ENCODE measurements around the gene FHOD3.

DNA sequence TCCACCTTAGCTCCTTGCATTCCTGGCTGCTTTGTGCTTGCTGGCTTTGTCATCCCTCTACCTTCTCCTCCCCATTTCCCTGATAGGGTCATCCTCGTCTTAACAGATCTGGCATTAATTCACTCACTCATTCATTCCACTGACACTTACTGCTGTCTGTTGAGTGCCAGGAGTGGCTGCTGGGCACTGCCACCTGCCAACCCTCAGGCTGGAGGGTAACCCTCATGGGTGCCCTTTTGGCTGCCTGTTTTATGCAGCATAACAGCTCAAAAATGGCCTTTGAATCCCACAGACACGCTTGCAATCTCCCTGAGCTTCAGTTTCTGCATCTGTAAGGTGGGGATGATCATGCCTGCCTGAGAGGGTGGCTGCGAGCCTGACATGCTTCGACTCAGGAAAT lies 25.2 kb downstream of the FHOD3 start:
- no peak for TF ChIP-seq CTCF (IDR thresholded peaks at IDR 0.05)
- TF ChIP-seq, protein P1, sequence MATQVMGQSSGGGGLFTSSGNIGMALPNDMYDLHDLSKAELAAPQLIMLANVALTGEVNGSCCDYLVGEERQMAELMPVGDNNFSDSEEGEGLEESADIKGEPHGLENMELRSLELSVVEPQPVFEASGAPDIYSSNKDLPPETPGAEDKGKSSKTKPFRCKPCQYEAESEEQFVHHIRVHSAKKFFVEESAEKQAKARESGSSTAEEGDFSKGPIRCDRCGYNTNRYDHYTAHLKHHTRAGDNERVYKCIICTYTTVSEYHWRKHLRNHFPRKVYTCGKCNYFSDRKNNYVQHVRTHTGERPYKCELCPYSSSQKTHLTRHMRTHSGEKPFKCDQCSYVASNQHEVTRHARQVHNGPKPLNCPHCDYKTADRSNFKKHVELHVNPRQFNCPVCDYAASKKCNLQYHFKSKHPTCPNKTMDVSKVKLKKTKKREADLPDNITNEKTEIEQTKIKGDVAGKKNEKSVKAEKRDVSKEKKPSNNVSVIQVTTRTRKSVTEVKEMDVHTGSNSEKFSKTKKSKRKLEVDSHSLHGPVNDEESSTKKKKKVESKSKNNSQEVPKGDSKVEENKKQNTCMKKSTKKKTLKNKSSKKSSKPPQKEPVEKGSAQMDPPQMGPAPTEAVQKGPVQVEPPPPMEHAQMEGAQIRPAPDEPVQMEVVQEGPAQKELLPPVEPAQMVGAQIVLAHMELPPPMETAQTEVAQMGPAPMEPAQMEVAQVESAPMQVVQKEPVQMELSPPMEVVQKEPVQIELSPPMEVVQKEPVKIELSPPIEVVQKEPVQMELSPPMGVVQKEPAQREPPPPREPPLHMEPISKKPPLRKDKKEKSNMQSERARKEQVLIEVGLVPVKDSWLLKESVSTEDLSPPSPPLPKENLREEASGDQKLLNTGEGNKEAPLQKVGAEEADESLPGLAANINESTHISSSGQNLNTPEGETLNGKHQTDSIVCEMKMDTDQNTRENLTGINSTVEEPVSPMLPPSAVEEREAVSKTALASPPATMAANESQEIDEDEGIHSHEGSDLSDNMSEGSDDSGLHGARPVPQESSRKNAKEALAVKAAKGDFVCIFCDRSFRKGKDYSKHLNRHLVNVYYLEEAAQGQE (IDR thresholded peaks at IDR 0.05; ENCODE audit: insufficient read depth in 1 of 2, low read depth in 2 of 2, low read length in 1 of 2): no peak
- no peak for TF ChIP-seq POLR2AphosphoS5 (IDR thresholded peaks at IDR 0.05; ENCODE audit: low read depth, low read length)

Measured in Panc1 (cell line).